WTC11 (cell line): Measurements from ENCODE around the gene GPNMB. TPM values are rescaled to one million over a fixed set of nuclear protein-coding genes. Genes with fewer than 3 reads are reported as not detected.

Source experiments
- ATAC-seq: fragments of 200-7000 bp; cut with Tn5 transposase; 2 replicates; pipeline ENCODE4 v1.10.0; 2021; ENCODE audit warnings: mild to moderate bottlenecking, moderate library complexity
- CTCF ChIA-PET: fragments of 300-600 bp; sonication (Branson Sonifier 250); formaldehyde crosslinking; loops from one replicate; lab custom pipeline; 2021; ENCODE audit warnings: antibody characterized with exemption; lab: Charles Lee
- POLR2A ChIA-PET: fragments of 350-600 bp; sonication (Branson Sonifier 250); formaldehyde crosslinking; loops from one replicate; lab custom pipeline; 2021; ENCODE audit warnings: antibody characterized with exemption; lab: Charles Lee
- DNase-seq: peaks from one replicate; pipeline ENCODE4 v3.0.0; 2021; ENCODE audit warnings: low spot score
- H3K27ac Mint-ChIP-seq: 2 replicates; pipeline ENCODE4 v1.8.0; 2021; ENCODE audit warnings: mixed read lengths
- H3K27me3 Mint-ChIP-seq: 2 replicates; pipeline ENCODE4 v1.8.0; 2021; ENCODE audit warnings: low read depth, mild to moderate bottlenecking, moderate library complexity, mixed read lengths
- H3K36me3 Mint-ChIP-seq: 2 replicates; pipeline ENCODE4 v1.8.0; 2021; ENCODE audit warnings: mixed read lengths
- H3K4me1 Mint-ChIP-seq: 2 replicates; pipeline ENCODE4 v1.8.0; 2022; ENCODE audit warnings: mixed read lengths
- H3K4me3 Mint-ChIP-seq: 2 replicates; pipeline ENCODE4 v1.8.0; 2021; ENCODE audit warnings: mild to moderate bottlenecking, moderate library complexity, mixed read lengths
- H3K9me3 Mint-ChIP-seq: 2 replicates; pipeline ENCODE4 v1.8.0; 2021; ENCODE audit warnings: mixed read lengths
- ESRRA ChIP-seq: sonication (generic); formaldehyde crosslinking; IDR thresholded peaks from 2 replicates; pipeline ENCODE4 v1.8.1; 2022; ENCODE audit warnings: mild to moderate bottlenecking, missing genetic modification reagents, borderline replicate concordance
- FOXK1 ChIP-seq: sonication (generic); formaldehyde crosslinking; IDR thresholded peaks from 2 replicates; pipeline ENCODE4 v1.8.0; 2022; ENCODE audit warnings: mild to moderate bottlenecking, moderate library complexity, missing genetic modification reagents
- GTF2I ChIP-seq: fragments of 250-450 bp; sonication (Bioruptor Pico); conservative IDR thresholded peaks from 2 replicates; pipeline ENCODE4 v1.4.0; 2021; ENCODE audit warnings: mild to moderate bottlenecking
- JAZF1 ChIP-seq: fragments of 250-450 bp; sonication (Bioruptor Pico); IDR thresholded peaks from 2 replicates; pipeline ENCODE4 v1.9.0; 2021; ENCODE audit warnings: moderate library complexity, mild to moderate bottlenecking, inconsistent platforms
- SMAD3 ChIP-seq: sonication (generic); formaldehyde crosslinking; IDR thresholded peaks from 2 replicates; pipeline ENCODE4 v1.8.0; 2022; ENCODE audit warnings: missing genetic modification reagents, mild to moderate bottlenecking, borderline replicate concordance
- TP53 ChIP-seq: sonication (generic); formaldehyde crosslinking; IDR thresholded peaks from 2 replicates; pipeline ENCODE4 v1.8.1; 2023; ENCODE audit warnings: mild to moderate bottlenecking, missing genetic modification reagents
- ZNF219 ChIP-seq: sonication (generic); formaldehyde crosslinking; IDR thresholded peaks from 2 replicates; pipeline ENCODE4 v1.8.0; 2023; ENCODE audit warnings: missing genetic modification reagents, mild to moderate bottlenecking, borderline replicate concordance
- ZNF423 ChIP-seq: fragments of 250-450 bp; sonication (Bioruptor Pico); IDR thresholded peaks from 2 replicates; pipeline ENCODE4 v2.1.2; 2022; ENCODE audit warnings: mild to moderate bottlenecking, moderate library complexity
- total RNA-seq: library from RNA; stranded (reverse); gene quantifications from 3 replicates; pipeline ENCODE4 v1.2.3, GENCODE V29; 2021
- TF ChIP-seq, protein P1 (sequence below): fragments of 200-600 bp; IDR thresholded peaks from 2 replicates; pipeline ENCODE4 v1.8.0; 2022; ENCODE audit warnings: antibody characterized with exemption
- TF ChIP-seq, protein P2 (sequence below): sonication (generic); formaldehyde crosslinking; IDR thresholded peaks from 2 replicates; pipeline ENCODE4 v1.8.0; 2022; ENCODE audit warnings: mild to moderate bottlenecking, missing genetic modification reagents
- TF ChIP-seq, protein P3 (sequence below): sonication (generic); formaldehyde crosslinking; conservative IDR thresholded peaks from 2 replicates; pipeline ENCODE4 v1.8.1; 2023; ENCODE audit warnings: mild to moderate bottlenecking, low read depth, missing genetic modification reagents, moderate library complexity
- TF ChIP-seq, protein P4 (sequence below): sonication (generic); formaldehyde crosslinking; IDR thresholded peaks from 2 replicates; pipeline ENCODE4 v1.8.0; 2022; ENCODE audit warnings: mild to moderate bottlenecking, missing genetic modification reagents
- TF ChIP-seq, protein P5 (sequence below): sonication (generic); formaldehyde crosslinking; IDR thresholded peaks from 2 replicates; pipeline ENCODE4 v1.8.0; 2022; ENCODE audit warnings: mild to moderate bottlenecking, missing genetic modification reagents
- TF ChIP-seq, protein P6 (sequence below): sonication (generic); formaldehyde crosslinking; IDR thresholded peaks from 2 replicates; pipeline ENCODE4 v1.8.1; 2022; ENCODE audit warnings: missing genetic modification reagents, borderline replicate concordance

The GPNMB gene
- total RNA-seq, 1 experiment from 2014 or later, result 1.1 TPM

DNA sequence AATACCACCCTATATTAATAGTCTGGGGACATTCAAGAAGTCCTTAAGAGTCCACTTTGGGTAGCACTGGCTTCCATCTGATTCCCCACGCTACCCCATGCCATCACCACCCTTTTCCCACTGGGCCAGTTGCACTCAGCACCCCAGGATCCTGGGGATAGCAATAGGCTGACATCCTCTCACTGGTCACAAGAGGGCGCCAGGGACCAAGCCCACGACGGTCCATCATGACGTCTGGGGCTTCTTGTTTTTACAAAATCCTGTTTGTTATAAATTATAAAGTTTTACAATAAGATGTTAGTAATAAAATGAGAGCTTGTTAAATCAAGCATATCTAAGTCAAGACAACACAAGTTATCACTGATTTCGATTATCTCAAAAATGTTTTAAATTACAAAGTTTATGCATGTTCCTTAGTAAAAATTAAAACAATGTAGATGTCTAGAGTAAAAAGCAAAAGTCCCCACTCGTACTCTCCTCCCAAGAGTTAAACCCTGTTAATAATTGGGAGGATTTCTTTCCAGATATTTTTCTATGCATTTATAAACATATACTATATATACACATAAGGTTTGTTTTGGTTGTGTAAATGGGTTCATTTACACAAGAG, 15.4 kb downstream of the GPNMB start:
- CTCF ChIA-PET, result no interaction called here
- Mint-ChIP-seq H3K4me3 (no peak overlapping the region), H3K4me1 (no peaks in the 10 kb centered on the region), H3K27ac (no peak overlapping the region), H3K36me3 (no peaks in the 10 kb centered on the region), H3K9me3 (0 out of 2 replicates have a peak, but pooled peaks cover 3% of the 10 kb centered on the region), H3K27me3 (no peaks in the 10 kb centered on the region)
- POLR2A ChIA-PET, result no interaction called here
- TF ChIP-seq, protein P1, sequence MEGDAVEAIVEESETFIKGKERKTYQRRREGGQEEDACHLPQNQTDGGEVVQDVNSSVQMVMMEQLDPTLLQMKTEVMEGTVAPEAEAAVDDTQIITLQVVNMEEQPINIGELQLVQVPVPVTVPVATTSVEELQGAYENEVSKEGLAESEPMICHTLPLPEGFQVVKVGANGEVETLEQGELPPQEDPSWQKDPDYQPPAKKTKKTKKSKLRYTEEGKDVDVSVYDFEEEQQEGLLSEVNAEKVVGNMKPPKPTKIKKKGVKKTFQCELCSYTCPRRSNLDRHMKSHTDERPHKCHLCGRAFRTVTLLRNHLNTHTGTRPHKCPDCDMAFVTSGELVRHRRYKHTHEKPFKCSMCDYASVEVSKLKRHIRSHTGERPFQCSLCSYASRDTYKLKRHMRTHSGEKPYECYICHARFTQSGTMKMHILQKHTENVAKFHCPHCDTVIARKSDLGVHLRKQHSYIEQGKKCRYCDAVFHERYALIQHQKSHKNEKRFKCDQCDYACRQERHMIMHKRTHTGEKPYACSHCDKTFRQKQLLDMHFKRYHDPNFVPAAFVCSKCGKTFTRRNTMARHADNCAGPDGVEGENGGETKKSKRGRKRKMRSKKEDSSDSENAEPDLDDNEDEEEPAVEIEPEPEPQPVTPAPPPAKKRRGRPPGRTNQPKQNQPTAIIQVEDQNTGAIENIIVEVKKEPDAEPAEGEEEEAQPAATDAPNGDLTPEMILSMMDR, result peak; percentile 87
- TF ChIP-seq, protein P2, sequence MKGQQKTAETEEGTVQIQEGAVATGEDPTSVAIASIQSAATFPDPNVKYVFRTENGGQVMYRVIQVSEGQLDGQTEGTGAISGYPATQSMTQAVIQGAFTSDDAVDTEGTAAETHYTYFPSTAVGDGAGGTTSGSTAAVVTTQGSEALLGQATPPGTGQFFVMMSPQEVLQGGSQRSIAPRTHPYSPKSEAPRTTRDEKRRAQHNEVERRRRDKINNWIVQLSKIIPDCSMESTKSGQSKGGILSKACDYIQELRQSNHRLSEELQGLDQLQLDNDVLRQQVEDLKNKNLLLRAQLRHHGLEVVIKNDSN (CRISPR knock-in tag), result no peak
- peak; percentile 98 for ATAC-seq
- DNase-seq, result peak; percentile 68

DNA sequence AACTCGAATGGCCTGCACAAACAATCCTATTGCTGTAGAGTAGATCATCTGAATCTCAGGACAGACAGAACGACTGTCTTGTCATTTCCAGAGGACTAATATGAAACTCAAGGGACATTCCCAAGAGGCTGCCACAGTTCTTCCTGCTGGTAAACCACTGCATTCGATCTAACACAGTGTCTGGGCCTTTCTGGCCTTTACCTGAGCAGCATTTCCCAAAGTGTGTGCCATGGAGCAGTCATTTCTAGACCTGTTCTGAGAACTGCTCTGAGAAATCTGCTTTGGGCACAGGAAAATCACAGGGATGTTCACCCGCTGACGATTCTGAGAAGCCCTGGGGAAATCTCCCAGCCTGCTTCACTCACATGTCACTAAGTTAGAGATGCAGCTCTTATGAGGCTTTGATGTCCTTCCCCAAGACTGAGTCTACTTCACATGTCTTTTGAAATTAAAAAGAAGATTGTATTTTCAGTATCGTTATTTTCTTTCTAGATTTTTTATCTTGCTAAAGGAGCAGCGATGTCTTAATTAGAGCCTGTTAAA, 18.4 kb downstream of the GPNMB start:
- ATAC-seq (no peak), DNase-seq (no peak)
- Mint-ChIP-seq H3K36me3 (no peaks in the 10 kb centered on the region), H3K27ac (no peak overlapping the region), H3K4me3 (no peak overlapping the region), H3K27me3 (no peaks in the 10 kb centered on the region), H3K4me1 (no peaks in the 10 kb centered on the region), H3K9me3 (peaks cover 11% of the 10 kb centered on the region; the same call in 1 of the 2 replicates)
- no peak for TF ChIP-seq ESRRA
- TF ChIP-seq JAZF1, result no peak
- TF ChIP-seq SMAD3, result no peak
- TF ChIP-seq TP53, result no peak
- ChIA-PET POLR2A (no interaction called here), CTCF (interaction anchor here (1.5 to 3.1 kb wide), 3 partner anchors 8 to 179 kb away, joined by 3 to 22 read pairs (median 3); no protein-coding TSS in a partner anchor)

DNA sequence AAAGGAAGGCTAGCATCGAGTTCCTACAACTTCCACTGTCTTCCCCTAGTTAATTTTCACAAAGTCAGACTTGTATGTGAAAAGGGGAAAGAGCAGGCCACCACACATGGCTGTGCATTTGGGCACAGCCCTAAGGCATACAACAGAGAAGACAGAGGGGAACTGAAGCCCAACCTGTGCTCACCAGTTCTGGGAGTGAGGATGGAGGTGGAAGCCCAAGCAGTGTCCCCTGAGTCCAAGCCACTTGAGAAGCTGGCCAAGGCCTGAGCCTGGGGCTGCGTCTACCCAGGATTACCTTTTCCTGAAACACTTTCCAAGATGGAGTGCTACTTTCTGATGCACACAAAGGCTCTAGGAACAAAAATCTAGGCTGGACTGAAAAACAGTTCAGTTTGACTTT, 20.3 kb downstream of the GPNMB start:
- TF ChIP-seq, protein P3, sequence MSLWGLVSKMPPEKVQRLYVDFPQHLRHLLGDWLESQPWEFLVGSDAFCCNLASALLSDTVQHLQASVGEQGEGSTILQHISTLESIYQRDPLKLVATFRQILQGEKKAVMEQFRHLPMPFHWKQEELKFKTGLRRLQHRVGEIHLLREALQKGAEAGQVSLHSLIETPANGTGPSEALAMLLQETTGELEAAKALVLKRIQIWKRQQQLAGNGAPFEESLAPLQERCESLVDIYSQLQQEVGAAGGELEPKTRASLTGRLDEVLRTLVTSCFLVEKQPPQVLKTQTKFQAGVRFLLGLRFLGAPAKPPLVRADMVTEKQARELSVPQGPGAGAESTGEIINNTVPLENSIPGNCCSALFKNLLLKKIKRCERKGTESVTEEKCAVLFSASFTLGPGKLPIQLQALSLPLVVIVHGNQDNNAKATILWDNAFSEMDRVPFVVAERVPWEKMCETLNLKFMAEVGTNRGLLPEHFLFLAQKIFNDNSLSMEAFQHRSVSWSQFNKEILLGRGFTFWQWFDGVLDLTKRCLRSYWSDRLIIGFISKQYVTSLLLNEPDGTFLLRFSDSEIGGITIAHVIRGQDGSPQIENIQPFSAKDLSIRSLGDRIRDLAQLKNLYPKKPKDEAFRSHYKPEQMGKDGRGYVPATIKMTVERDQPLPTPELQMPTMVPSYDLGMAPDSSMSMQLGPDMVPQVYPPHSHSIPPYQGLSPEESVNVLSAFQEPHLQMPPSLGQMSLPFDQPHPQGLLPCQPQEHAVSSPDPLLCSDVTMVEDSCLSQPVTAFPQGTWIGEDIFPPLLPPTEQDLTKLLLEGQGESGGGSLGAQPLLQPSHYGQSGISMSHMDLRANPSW (CRISPR knock-in tag), result no peak
- TF ChIP-seq, protein P4, sequence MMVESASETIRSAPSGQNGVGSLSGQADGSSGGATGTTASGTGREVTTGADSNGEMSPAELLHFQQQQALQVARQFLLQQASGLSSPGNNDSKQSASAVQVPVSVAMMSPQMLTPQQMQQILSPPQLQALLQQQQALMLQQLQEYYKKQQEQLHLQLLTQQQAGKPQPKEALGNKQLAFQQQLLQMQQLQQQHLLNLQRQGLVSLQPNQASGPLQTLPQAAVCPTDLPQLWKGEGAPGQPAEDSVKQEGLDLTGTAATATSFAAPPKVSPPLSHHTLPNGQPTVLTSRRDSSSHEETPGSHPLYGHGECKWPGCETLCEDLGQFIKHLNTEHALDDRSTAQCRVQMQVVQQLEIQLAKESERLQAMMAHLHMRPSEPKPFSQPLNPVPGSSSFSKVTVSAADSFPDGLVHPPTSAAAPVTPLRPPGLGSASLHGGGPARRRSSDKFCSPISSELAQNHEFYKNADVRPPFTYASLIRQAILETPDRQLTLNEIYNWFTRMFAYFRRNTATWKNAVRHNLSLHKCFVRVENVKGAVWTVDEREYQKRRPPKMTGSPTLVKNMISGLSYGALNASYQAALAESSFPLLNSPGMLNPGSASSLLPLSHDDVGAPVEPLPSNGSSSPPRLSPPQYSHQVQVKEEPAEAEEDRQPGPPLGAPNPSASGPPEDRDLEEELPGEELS (CRISPR knock-in tag), result no peak
- TF ChIP-seq, protein P5, sequence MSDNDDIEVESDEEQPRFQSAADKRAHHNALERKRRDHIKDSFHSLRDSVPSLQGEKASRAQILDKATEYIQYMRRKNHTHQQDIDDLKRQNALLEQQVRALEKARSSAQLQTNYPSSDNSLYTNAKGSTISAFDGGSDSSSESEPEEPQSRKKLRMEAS (CRISPR knock-in tag), result no peak
- no peak for TF ChIP-seq FOXK1 (CRISPR knock-in tag)
- no peak for TF ChIP-seq ZNF423 (CRISPR knock-in tag)
- no peak for TF ChIP-seq GTF2I
- no peak for TF ChIP-seq ZNF219 (CRISPR knock-in tag)
- TF ChIP-seq, protein P6, sequence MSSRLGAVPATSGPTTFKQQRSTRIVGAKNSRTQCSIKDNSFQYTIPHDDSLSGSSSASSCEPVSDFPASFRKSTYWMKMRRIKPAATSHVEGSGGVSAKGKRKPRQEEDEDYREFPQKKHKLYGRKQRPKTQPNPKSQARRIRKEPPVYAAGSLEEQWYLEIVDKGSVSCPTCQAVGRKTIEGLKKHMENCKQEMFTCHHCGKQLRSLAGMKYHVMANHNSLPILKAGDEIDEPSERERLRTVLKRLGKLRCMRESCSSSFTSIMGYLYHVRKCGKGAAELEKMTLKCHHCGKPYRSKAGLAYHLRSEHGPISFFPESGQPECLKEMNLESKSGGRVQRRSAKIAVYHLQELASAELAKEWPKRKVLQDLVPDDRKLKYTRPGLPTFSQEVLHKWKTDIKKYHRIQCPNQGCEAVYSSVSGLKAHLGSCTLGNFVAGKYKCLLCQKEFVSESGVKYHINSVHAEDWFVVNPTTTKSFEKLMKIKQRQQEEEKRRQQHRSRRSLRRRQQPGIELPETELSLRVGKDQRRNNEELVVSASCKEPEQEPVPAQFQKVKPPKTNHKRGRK (CRISPR knock-in tag), result no peak
- TF ChIP-seq, protein P1, result no peak
- no peak overlapping the region for H3K4me3 Mint-ChIP-seq
- no peak for ATAC-seq

More for the DNA sequence above, 20.3 kb downstream of the GPNMB start:
- no peak for DNase-seq
- CTCF ChIA-PET, result no interaction called here
- POLR2A ChIA-PET, result no interaction called here
- H3K27ac Mint-ChIP-seq, result no peak overlapping the region
- H3K27me3 Mint-ChIP-seq, result no peaks in the 10 kb centered on the region
- H3K4me1 Mint-ChIP-seq, result no peaks in the 10 kb centered on the region
- H3K36me3 Mint-ChIP-seq, result no peaks in the 10 kb centered on the region
- H3K9me3 Mint-ChIP-seq, result peaks cover 11% of the 10 kb centered on the region; the same call in 1 of the 2 replicates
